Measurements from ENCODE around the gene FHIT. TPM values are rescaled to one million over a fixed set of nuclear protein-coding genes. Genes with fewer than 3 reads are reported as not detected.

Gene FHIT
- total and polyA plus RNA-seq, 4 donors: 2.6 to 21.3 (median 8.7) TPM

DNA sequence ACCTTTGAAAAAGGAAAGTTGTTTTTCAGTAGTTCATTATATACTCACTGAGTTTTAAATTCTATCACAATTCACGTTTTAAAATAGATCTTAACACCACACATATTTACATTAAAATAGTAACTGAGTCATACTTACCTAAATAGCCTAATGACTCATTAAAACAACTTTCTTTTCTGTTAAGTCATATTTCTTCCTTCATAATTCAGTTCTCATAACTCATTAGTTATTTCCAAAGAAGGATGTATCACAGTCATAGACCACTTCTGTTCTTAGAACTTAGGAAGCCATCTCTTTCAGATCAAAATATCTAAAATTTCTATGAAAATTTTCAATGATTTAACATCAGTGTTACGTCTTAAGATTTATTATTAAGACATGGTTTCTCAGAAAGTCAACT, 885.9 kb downstream of the FHIT start:
- no peak for TF ChIP-seq CTCF (IDR thresholded peaks at IDR 0.05; ENCODE audit: control extremely low read depth, extremely low read depth)
- no peaks in the 10 kb centered on the region for H3K27me3 ChIP-seq (ENCODE audit: control insufficient read depth in 3 of 3, insufficient read depth in 3 of 3, low read length in 2 of 3)
- H3K4me1 ChIP-seq (ENCODE audit: control insufficient read depth in 5 of 5, insufficient read depth in 5 of 5, low read length in 5 of 5): no peaks in the 10 kb centered on the region
- 0 to 39% methylated on average over 2 of the region's 2 CpGs for WGBS, 2 donors
- no peaks in the 10 kb centered on the region for H3K36me3 ChIP-seq (ENCODE audit: control insufficient read depth in 4 of 4, insufficient read depth in 4 of 4, low read length in 4 of 4)
- no peak for ATAC-seq (ENCODE audit: insufficient read depth, low FRiP score)
- no peak overlapping the region for H3K9ac ChIP-seq (ENCODE audit: insufficient read depth in 1 of 2, low read length in 2 of 2)
- H3K9me3 ChIP-seq (ENCODE audit: control insufficient read depth in 4 of 4, insufficient read depth in 3 of 4, low read length in 3 of 4): no peaks in the 10 kb centered on the region
- DNase-seq: no peak
- no peak overlapping the region for H3K27ac ChIP-seq (ENCODE audit: low read depth in 1 of 2, low read length in 1 of 2)
- no peak overlapping the region for H3K4me3 ChIP-seq

DNA sequence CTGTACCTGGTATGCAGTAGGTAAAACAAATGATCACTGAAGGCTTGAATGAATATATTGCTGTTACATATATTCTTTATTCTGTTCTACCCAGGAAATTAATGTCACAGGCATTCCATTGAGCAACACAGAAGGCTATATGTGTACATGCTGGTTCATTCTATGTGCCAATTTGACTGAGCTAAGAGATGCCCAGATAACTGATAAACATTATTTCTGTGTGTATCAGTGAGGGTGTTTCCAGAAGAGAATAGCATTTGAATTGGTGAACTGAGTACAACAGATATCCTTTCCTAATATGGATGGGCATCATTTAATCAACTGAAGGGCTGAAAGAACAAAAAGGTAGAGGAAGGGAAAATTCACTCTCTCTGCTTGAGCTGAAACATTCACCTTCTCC, 886.8 kb downstream of the FHIT start:
- ATAC-seq (ENCODE audit: insufficient read depth, low FRiP score): no peak
- H3K36me3 ChIP-seq (ENCODE audit: control insufficient read depth in 4 of 4, insufficient read depth in 4 of 4, low read length in 4 of 4): no peaks in the 10 kb centered on the region
- peaks cover 0 to 1% (median 0%) of the 10 kb centered on the region in 4 donors for H3K9me3 ChIP-seq (ENCODE audit: control insufficient read depth in 4 of 4, insufficient read depth in 3 of 4, low read length in 3 of 4)
- H3K27ac ChIP-seq (ENCODE audit: low read depth in 1 of 2, low read length in 1 of 2): no peak overlapping the region
- no peak for DNase-seq
- H3K4me3 ChIP-seq: no peak overlapping the region
- no peaks in the 10 kb centered on the region for H3K4me1 ChIP-seq (ENCODE audit: control insufficient read depth in 5 of 5, insufficient read depth in 5 of 5, low read length in 5 of 5)
- H3K27me3 ChIP-seq (ENCODE audit: control insufficient read depth in 3 of 3, insufficient read depth in 3 of 3, low read length in 2 of 3): no peaks in the 10 kb centered on the region
- no peak for TF ChIP-seq CTCF (IDR thresholded peaks at IDR 0.05; ENCODE audit: control extremely low read depth, extremely low read depth)
- H3K9ac ChIP-seq (ENCODE audit: insufficient read depth in 1 of 2, low read length in 2 of 2): no peak overlapping the region

- DNase-seq: no peak
- H3K4me1 ChIP-seq (ENCODE audit: control insufficient read depth in 5 of 5, insufficient read depth in 5 of 5, low read length in 5 of 5): no peaks in the 10 kb centered on the region
- no peaks in the 10 kb centered on the region for H3K27me3 ChIP-seq (ENCODE audit: control insufficient read depth in 3 of 3, insufficient read depth in 3 of 3, low read length in 2 of 3)
- no peak for TF ChIP-seq CTCF (IDR thresholded peaks at IDR 0.05; ENCODE audit: control extremely low read depth, extremely low read depth)
- no peak overlapping the region for H3K9ac ChIP-seq (ENCODE audit: insufficient read depth in 1 of 2, low read length in 2 of 2)
- H3K27ac ChIP-seq (ENCODE audit: low read depth in 1 of 2, low read length in 1 of 2): no peak overlapping the region
- peaks cover 0 to 2% (median 0%) of the 10 kb centered on the region in 4 donors for H3K9me3 ChIP-seq (ENCODE audit: control insufficient read depth in 4 of 4, insufficient read depth in 3 of 4, low read length in 3 of 4)
- no peak overlapping the region for H3K4me3 ChIP-seq
- ATAC-seq (ENCODE audit: insufficient read depth, low FRiP score): no peak
- no peaks in the 10 kb centered on the region for H3K36me3 ChIP-seq (ENCODE audit: control insufficient read depth in 4 of 4, insufficient read depth in 4 of 4, low read length in 4 of 4)
- WGBS, 2 donors: 65 to 75% methylated on average over 2 of the region's 2 CpGs
These were observed 887.4 kb downstream of the FHIT start for GRCh38 chr3:60363817-60364216.

- Histone ChIP-seq H3K4me1 (ENCODE audit: control insufficient read depth in 5 of 5, insufficient read depth in 5 of 5, low read length in 5 of 5) (no peaks in the 10 kb centered on the region), H3K27ac (ENCODE audit: low read depth in 1 of 2, low read length in 1 of 2) (no peak overlapping the region), H3K36me3 (ENCODE audit: control insufficient read depth in 4 of 4, insufficient read depth in 4 of 4, low read length in 4 of 4) (no peaks in the 10 kb centered on the region), H3K4me3 (no peak overlapping the region), H3K9me3 (ENCODE audit: control insufficient read depth in 4 of 4, insufficient read depth in 3 of 4, low read length in 3 of 4) (peaks cover 0 to 2% (median 0%) of the 10 kb centered on the region in 4 donors), H3K27me3 (ENCODE audit: control insufficient read depth in 3 of 3, insufficient read depth in 3 of 3, low read length in 2 of 3) (no peaks in the 10 kb centered on the region), H3K9ac (ENCODE audit: insufficient read depth in 1 of 2, low read length in 2 of 2) (no peak overlapping the region)
- TF ChIP-seq CTCF (IDR thresholded peaks at IDR 0.05; ENCODE audit: control extremely low read depth, extremely low read depth): no peak
- ATAC-seq (ENCODE audit: insufficient read depth, low FRiP score) (no peak), DNase-seq (no peak)
- WGBS, 2 donors: 81 to 92% methylated on average over 2 of the region's 2 CpGs
These were observed 895.4 kb downstream of the FHIT start for GRCh38 chr3:60355825-60356224.

All from lung (tissue), 12 donors.